Neural cell (in vitro differentiated cells): Measurements from ENCODE around the gene RDH14.

Source experiments
- EZH2 ChIP-seq: fragments of 200-600, 300-800 bp; shearing (Covaris generic), sonication (generic); IDR thresholded peaks from 2 replicates; pipeline ENCODE4 v1.6.1; 2014; ENCODE audit warnings: antibody characterized with exemption, low read length, borderline replicate concordance, mild to moderate bottlenecking; ENCODE audit not compliant: insufficient read depth, poor library complexity, severe bottlenecking
- POLR2AphosphoS5 ChIP-seq: IDR thresholded peaks from 2 replicates; pipeline ENCODE4 v1.6.1; 2012
- RAD21 ChIP-seq: fragments of 450-650 bp; conservative IDR thresholded peaks from 2 replicates; pipeline ENCODE4 v1.6.1; 2014; ENCODE audit warnings: antibody characterized with exemption, mild to moderate bottlenecking, moderate library complexity
- SMC3 ChIP-seq: fragments of 450-650 bp; conservative IDR thresholded peaks from 2 replicates; pipeline ENCODE4 v1.6.1; 2014; ENCODE audit warnings: antibody characterized with exemption, mild to moderate bottlenecking, moderate library complexity; ENCODE audit not compliant: poor library complexity
- TF ChIP-seq, protein P1 (sequence below): fragments of 450-650 bp; IDR thresholded peaks from 2 replicates; pipeline ENCODE4 v1.5.1; 2014; ENCODE audit warnings: antibody characterized with exemption, mild to moderate bottlenecking, moderate library complexity; ENCODE audit not compliant: poor library complexity, severe bottlenecking
- TF ChIP-seq, protein P2 (sequence below): IDR thresholded peaks from 2 replicates; pipeline ENCODE4 v1.6.1; 2012; ENCODE audit warnings: borderline replicate concordance

DNA sequence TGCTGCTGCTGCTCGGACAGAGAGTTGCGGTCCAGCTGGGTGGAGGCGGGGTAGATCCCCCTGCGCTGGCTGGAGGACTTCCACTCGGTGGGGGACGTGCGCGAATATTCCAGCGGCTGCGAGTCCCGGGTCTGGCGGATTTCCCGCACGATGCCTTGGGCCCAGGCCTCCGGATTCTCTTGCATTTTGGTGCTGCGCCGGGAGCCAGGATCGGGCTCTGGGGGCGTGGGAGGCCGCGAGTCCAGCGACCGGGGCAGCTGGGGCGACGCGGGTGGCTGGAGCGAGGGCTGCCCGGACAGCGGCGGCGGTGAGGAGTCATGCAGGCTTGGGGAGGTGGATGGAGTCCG, 24.1 kb upstream of the RDH14 start:
- TF ChIP-seq EZH2 (no peak), RAD21 (no peak), POLR2AphosphoS5 (no peak), SMC3 (no peak)
- TF ChIP-seq, protein P1, sequence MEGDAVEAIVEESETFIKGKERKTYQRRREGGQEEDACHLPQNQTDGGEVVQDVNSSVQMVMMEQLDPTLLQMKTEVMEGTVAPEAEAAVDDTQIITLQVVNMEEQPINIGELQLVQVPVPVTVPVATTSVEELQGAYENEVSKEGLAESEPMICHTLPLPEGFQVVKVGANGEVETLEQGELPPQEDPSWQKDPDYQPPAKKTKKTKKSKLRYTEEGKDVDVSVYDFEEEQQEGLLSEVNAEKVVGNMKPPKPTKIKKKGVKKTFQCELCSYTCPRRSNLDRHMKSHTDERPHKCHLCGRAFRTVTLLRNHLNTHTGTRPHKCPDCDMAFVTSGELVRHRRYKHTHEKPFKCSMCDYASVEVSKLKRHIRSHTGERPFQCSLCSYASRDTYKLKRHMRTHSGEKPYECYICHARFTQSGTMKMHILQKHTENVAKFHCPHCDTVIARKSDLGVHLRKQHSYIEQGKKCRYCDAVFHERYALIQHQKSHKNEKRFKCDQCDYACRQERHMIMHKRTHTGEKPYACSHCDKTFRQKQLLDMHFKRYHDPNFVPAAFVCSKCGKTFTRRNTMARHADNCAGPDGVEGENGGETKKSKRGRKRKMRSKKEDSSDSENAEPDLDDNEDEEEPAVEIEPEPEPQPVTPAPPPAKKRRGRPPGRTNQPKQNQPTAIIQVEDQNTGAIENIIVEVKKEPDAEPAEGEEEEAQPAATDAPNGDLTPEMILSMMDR, result no peak
- TF ChIP-seq, protein P2, sequence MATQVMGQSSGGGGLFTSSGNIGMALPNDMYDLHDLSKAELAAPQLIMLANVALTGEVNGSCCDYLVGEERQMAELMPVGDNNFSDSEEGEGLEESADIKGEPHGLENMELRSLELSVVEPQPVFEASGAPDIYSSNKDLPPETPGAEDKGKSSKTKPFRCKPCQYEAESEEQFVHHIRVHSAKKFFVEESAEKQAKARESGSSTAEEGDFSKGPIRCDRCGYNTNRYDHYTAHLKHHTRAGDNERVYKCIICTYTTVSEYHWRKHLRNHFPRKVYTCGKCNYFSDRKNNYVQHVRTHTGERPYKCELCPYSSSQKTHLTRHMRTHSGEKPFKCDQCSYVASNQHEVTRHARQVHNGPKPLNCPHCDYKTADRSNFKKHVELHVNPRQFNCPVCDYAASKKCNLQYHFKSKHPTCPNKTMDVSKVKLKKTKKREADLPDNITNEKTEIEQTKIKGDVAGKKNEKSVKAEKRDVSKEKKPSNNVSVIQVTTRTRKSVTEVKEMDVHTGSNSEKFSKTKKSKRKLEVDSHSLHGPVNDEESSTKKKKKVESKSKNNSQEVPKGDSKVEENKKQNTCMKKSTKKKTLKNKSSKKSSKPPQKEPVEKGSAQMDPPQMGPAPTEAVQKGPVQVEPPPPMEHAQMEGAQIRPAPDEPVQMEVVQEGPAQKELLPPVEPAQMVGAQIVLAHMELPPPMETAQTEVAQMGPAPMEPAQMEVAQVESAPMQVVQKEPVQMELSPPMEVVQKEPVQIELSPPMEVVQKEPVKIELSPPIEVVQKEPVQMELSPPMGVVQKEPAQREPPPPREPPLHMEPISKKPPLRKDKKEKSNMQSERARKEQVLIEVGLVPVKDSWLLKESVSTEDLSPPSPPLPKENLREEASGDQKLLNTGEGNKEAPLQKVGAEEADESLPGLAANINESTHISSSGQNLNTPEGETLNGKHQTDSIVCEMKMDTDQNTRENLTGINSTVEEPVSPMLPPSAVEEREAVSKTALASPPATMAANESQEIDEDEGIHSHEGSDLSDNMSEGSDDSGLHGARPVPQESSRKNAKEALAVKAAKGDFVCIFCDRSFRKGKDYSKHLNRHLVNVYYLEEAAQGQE, result no peak
